ENCODE results near the gene CRIP1.
A peak's percentile ranks its signal among the peaks of the same experiment; 100 is the strongest.

Gene CRIP1

DNA sequence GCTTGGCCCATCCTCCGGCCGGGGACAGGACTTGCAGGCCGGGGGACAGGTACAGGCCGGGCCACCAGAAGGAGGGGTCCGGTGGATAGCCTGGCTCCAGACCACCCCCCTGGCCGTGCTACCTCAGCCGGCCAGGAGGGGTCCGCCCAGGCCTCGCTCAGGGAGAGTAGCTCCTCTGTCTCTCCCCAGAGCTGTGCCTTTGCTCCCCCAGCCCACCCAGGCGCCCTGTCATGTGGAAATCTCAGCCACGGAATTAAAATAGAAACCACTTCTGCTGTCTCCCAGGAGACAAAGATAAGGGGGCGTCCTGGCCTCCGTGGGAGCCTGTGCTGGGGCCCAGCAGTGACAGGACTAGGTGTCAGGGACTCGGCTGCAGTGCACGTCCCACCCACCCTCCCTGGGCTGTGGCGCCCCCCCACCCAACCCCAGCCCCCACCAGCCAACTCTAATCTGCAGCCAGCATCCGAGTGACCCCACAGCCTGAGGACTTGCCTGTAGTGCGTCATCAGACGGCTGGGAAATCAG, 15.3 kb upstream of the CRIP1 start:
- no peak for DNase-seq

DNA sequence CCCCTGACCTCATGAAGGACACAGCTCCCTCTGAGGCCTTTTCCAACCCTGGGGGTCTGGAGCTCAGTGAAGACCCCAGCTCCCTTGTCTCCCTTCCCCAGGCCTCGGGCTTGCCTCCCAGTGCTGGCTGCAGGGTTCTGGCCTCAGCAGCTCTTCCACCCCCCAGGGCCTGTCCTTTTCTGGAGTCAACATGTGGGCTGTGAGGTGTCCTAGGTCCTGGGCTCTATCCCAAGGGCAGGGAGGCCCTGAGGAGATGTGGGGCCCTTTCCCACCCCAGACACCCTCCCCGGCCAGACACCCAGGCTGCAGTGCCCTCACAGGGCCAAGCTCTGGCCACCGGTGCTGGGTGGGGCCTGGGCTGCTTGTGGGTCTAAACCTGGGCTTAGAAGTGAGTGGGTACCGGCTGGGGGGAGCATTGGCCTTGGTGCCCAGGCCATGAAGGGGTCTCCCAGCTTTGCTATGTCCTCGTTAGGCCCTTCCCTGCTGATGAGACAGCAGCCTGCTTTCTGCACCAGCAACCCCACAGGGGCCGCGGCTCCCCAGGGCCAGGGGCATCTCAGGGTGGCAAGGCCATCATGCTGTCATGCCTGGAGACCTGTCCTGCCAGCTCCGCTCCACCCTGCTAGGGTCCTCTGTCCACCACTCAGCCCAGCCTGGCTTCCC, 14.7 kb upstream of the CRIP1 start:
- no peak for DNase-seq

DNA sequence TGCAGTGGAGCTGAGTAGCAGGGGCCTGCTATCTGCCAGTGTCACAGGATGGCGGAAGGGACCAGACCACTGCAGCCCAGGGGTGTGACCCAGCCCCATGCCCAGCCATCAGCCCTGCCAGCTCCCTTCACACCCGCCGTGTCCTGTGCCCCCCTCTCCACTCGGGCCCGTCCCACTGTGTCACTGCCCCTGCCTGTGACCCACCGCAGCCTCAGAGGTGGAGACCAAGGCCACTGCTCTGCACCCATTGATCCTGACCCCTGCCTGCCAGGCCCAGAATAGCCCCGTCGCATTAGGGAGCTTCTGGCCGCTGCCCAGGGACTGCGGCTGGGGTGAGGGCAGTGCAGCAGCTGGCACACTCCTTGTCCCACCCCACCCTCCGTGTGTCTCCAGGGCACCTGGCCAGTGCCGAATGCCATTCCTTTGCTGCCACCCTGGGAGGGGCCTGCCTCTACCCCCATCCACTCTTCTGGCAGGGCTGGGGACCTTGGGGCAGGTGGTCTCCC, 14.1 kb upstream of the CRIP1 start:
- DNase-seq = no peak

DNA sequence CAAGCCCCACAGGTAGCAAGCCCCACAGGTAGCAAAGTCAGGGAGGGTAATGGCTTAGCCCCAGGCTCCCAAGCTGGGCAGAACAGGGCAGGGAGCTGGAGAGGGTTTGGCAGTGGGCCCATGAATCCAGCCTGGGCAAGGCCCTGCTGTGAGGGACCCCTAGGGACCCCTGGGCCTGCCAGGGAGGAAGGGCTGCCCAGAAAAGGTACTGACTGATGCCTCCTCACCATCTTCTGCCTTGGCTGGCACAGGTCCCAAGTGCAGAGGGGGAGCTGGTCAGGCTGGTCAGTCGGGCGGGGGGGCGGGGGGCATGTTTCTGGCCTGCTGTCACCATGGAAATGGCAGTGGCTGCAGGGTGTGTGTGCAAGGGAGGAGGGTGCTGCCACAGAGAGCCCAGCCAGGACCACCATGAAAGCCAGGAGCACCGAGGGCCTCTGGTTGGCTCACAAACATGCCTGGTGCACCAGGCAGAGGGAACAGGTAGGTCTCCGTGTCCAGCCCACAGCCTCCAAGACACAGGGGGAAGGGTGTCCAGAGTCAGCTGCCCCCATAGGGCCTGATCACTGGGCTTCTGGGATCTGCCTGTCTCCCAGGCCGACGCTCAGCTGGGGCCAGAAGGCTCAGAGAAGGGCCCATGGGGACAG, 13.5 kb upstream of the CRIP1 start:
- no peak for DNase-seq

- DNase-seq = peak; percentile 65
Observed at GRCh38 chr14:105473677-105474482, 12.8 kb upstream of the CRIP1 start.

GRCh38 chr14:105474483-105475268, 12.0 kb upstream of the CRIP1 start, which contains the start of gene CRIP2:
Gene CRIP2 (plus strand): TSS chr14:105474821. CDS start chr14:105474863, 42 bp downstream.
- no peak for DNase-seq

- no peak for DNase-seq
Observed at GRCh38 chr14:105475269-105476096, 11.2 kb upstream of the CRIP1 start.

GRCh38 chr14:105476097-105476830, 10.4 kb upstream of the CRIP1 start:
- DNase-seq = no peak

DNA sequence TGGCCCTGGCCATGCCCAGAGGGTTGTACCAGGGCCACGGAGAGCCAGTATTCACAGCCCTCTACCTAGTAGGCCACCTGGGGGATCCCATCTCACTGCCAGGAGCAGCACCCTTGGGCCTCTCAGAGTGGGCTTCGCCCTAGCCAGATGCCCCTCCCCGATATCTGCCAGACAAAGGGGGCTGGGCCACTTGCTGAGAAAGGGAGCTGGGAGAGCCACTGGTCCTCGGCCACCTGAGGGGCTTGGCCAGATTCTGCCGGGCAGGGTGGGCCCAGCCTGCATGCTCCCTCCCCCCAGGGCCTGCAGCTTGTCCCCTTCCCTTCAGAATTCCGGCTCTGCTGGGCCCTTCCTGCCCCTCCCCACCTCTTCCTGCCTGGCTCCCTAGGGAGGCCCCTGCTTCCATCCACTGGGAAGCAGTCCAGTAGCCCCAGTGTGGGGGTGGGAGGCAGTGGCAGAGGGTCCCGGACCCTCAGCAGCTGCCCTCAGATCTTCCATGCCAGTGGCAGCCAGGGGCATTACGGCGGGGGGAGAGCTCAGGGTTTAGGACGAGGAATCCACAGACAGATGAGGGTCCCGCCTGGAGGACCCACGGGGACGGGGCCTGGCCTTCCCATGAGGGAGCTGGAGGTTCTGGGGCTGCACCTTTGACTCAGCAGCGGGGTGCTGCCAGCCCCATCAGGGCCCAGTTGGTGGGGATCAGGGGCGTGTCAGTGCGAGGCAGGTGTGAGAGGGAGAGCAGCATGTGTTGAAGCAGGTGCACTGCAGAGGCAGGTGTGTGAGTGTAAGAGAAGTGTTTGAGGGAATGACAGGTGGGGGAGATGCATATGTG, 9.6 kb upstream of the CRIP1 start:
- DNase-seq = no peak

GRCh38 chr14:105477660-105478397, 8.9 kb upstream of the CRIP1 start:
- DNase-seq = no peak

GRCh38 chr14:105478398-105479251, 8.1 kb upstream of the CRIP1 start:
- DNase-seq = no peak

DNA sequence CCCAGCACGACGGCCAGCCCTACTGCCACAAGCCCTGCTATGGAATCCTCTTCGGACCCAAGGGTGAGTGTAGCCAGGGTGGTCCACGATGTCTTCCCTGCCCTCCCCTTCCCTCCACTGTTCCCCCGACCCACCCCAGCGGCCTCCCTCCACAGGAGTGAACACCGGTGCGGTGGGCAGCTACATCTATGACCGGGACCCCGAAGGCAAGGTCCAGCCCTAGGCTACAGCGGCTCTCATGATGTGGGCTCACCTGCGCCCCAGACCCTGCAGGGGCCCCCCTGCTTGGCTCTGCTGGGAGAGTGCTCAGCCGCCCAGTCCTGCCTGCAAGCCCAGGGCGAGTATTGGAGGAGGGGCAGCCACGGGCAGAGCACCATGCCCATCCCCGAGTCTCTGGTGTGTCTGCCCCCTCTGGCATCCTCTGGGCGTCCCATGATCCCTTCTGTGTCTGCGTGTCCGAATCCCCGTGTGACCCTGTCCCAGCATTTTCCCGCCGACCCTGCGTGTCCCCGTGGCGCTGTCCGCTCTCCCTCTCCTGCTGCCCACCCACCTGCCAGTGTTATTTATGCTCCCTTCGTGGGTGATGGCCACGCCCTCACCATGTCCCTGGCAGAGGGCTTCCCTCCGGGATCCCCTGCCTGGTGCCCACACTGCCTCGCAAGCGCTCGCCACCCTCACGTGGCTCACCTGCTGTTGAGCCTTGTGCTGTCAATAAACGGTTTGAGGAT, 7.1 kb upstream of the CRIP1 start:
- DNase-seq = no peak

DNA sequence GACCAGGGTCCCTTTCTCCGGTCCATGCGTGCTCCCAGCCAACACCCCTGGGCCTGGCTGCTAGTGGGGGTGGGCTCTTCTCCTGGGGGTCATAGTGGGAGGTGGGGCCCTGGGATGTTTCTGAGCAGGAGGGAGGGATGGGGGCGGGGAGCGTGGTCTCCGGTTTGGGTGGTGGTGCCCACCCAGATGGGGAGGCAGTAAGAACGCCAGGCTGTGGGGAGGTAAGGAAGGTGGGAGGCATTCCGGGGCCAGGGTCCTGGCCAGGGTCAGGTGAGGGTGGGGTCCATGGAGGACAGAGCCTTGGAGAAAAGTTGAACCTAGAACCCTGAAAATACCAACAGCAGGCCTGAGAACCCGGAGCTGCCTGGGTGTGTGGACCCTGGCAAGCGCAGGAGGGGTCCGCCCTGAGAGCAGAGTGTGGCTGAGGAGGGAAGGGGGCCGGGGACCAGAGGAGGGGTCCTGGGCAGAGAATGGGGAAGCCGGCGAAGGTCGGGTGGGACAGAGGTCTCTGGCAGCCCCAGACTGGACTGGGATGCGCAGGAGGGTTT, 6.4 kb upstream of the CRIP1 start:
- DNase-seq = no peak

DNA sequence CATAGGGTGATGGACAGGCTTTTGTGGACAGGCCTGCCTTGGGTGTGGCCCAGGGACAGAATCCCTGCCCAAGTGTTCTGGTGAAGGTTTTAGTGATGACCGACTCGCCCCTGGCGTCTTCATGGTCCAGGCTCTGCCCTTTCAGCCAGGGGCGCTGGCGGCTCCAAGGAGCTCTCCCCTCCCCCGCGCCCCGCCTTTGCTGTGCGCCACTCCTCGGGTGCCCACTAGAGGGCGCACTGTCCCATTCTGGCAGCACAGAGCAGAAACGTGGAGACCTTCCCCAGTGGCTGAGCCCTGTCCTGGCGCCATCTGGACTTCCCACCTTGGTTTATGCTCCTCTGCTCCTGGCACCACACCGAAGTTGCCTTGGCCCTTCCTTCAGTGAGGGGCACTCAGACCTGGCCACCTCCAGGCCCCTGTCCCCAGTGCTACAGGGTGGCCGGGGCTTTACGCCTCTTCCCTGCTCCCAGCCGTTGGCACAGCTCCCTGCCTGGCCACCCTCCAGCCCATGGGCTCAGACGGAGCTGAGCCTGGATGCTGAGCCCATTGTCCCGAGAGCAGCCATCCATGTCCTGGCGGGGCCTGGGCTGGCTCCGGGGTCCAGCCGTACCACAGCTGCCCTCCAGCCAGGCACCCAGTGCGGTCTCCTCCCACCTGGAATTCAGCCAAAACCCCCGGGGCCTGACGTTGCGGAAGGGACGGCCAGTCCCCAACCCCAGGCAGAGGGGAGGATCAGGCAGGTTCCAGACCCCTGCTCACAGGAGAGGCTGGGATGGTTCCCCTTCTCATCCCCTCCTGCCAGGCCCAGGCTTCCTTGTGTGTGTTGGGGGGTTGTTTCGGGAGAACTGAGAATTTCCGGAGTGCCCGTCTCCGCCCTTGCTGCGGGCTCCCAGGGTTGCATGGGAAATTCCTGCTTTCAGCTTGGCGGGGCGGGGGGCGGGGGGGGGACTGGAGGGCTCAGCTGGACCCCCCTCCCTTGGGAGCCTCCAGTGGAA, 5.6 kb upstream of the CRIP1 start:
- peak; percentile 90 for DNase-seq

GRCh38 chr14:105481886-105482457, 4.7 kb upstream of the CRIP1 start:
- peak; percentile 93 for DNase-seq

Measured in stimulated activated CD4-positive, alpha-beta T cell treated with anti-CD3 and anti-CD28 coated beads, Interleukin-4, amount 100 ng/mL, for 24 hours (primary cell).